ENCODE results near the gene MELTF.

The MELTF gene

DNA sequence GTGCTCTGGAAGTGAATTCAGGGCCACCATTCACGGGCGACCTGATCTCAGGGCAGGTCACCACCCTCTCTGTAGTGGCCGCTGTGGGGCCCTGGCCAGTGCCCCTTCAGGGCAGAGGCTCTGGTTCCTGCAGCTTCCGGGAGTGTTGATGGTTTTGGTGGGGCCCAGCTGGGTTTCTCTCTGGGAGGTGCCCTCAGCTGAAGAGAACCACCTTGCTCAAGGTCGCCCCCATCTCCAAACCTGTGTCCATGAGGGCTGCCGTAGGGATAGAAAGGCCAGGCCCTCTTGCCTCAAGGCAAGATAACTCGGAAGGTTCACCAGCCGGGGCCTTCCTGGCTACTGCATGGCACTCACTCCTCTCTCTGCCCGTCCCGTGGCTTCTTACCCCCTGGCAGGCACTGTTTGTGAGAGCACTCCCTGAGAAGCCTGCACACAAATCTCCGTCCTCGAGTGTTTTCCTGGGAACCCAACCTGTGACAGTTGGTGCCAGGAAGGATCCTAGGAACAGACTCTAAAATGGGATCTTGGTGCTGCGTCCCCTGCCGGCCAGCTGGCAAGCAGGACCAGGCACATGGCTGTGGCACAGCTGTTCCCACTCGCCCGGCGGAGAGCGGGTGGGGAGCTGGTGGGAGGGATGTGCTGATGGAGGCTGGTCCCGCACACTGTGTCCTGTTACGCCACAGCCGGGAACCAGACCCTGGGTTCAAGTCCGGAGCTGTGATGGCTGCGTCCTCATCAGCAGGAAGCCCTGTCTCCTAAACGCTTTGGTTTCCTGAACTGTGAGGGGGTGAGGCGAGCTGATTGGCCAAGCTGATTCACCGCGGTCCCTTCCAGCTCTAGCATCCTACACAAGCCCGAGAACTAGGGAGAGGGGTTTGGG is 37.8 kb downstream of the MELTF start:
- DNase-seq: peak; percentile 17

DNA sequence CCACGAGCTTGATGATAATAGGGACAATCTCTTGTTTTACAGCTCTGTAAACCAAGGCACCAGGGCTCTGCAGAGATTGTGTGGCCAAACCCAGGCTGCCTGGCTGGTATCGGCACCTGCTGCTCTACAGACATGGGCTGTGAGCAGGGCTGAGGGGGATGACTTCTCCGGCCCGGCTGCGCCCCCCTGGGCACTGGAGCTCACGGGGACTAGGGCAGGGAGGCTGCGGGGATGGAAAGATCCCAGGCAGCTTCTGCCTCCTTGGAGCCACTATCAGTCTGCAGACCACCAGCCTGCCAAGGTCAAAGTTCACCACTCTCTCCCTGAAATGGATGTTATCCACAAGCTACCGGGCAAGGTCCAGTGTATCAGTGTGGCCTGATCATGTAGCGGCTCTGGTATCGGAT is 39.0 kb downstream of the MELTF start:
- DNase-seq: peak; percentile 10

DNA sequence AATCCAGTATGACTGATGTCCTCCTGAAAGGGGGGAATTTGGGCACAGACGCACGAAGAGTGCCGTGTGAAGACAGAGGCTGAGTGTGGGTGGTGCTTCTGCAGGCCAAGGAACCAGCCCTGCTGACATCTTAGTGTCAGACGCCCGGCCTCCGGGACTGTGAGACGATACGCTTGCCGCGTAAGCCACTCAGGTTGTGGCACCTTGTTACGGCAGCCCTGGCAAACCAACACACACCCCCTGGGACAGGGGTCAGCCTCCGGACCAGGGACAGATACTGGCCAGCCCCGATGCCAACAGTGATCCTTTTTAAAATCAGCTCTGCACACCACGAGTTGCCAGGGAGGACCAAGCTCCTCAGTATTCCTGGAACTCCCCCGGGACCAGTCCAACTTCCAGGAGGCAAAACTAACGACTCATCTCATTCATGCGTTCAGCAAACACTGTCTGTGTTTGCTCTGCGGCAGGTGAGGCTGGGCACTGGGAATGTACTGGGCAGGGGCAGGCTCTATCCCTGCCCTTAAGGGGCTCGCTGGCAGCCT is 39.8 kb downstream of the MELTF start:
- peak; percentile 18 for DNase-seq

DNA sequence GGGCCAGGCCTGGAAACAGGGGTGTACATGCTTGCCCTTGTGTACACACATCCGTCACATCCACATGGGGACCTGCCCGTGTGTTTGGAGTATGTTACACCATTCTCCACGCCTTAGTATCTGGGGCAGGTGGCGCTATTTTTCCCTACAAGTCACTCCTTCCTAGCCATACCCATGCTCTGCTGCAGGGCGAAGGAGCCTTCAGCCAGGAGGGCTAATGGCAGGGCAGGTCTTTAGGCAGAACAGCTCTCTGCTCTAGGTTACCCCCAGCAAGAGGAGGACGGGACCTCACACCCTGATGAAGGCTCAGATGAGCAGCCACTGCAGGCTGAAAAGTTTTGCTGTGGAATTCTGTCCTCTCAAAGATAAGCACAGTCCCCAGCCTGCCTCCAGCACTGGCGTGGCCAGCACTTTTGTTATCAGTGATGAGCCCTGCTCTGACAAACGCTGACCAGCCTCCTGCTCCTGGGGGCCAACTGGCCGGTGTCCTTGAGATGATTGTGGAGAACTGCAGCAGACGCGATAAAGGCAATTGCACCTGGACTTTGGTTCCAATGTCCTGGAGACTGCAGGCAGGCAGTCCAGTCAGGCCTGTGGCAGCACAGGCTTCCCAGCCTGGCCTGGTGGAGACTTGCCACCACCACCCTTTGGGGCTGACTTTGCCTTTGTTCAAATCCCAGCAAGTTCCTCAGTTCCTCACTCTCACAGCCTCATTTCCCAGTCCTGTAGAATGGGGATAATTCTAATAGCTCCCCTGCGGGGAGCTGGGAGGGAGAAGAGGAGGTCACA is 41.2 kb downstream of the MELTF start:
- peak; percentile 9 for DNase-seq

DNA sequence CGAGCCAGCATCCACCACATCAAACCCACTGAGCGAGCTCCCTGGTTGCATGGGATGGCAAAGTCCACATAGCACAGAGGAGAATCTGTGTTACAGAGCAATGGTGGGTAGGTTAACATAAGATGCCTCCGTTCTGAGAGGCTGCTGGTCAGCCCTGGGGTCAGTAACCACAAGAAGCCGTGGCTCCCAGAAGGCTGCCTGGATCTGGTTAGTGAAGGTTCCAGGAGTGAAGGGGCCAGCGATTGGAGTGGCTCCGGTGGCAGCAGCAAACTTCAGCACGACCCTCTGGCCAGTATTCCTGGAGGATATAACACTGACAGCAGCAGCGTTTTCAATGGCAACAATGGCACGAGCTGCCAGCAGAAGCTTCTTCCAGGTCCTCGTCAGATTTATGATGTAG is 42.6 kb downstream of the MELTF start:
- DNase-seq: peak; percentile 2

DNA sequence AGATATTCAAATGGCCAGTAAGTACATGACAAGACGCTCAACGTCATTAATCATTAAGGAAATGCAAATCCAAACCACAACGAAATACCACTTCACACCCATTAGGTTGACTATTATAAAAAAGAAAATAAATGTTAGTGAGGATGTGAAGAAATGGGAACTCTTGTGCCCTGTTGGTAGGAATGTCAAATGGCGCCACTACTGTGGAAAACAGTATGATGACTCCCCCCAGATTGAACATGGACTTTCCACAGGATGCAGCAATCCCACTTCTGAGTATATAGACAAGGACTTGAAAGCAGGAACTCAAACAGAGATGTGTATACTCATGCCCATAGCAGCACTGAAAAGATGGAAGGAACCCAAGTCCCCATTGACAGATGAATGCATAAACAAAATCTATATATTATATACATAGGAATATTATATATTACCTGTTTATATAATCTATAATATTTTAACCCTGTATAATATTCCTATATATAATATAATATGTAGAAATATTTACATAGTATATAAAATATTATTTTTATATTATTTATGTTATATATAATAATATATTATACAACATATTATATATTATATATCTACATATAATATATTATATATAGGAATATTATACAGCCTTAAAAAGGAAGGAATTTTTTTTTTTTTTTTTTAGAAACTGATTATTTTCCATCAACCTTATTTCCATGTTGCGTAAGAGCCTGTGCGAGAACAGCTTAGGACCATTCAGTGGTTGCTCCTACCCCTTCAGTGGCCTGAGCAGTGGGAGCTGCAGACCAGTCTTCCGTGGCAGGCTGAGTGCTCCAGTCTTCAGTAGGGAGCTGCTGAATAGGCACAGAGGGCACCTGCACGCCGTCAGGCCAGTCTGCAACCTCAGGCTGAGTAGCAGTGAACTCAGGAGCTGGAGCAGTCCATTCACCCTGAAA is 43.4 kb downstream of the MELTF start:
- DNase-seq: peak; percentile 6

DNA sequence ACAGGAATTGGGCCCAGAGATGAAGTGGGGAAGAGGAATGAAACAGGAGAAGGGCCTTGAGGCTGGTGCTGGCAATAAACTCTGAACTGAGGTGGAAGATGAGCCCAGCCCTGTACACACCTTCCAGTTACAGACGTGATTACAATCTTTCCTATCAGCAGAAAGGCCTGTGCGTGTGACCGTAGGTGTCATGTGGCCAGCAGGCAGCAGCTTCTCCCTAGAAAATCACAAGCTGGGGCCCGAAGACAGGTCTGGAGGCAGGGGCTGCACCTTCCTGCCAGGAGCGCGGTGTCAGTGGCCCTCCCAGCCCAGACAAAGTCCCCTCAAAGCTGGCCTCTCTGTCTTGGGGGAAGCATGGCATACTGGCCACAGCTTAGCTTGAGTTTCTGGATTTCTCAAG is 44.3 kb downstream of the MELTF start:
- DNase-seq: no peak

DNA sequence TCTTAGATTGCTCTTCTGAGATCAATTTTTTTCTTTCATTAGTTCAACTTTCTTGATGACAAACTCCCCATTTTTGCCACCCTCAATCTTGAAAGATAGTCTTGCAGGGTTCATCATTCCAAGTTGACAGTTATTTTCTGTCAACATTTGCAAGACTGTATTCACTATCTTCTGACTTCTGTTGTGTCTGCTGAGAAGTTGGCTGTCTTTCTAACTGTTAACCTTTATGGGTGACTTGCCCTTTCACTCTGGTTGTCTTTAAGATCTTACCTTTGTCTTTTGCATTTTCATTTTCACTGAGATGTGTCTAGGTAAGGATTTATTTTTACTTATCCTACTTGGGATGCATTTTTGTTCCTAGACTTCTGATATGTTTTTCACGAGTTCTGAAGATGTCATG is 46.4 kb downstream of the MELTF start:
- DNase-seq: no peak

DNA sequence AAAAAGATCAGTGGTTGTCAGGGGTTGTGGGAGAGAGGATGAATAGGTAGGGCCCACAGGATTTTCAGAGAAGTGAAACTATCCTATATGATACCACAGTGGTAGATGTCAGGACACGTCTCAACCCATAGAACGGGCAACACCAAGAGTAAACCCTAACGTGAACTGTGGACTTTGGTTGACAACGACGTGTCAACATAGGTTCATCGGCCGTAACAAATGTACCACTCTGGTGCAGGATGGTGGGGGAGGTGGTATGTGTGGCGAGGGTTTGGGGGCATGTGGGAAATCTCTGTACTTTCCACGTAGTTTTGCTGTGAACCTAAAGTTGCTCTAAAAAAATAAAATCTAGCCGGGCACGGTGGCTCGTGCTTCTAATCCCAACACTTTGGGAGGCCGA is 48.0 kb downstream of the MELTF start:
- DNase-seq: no peak

DNA sequence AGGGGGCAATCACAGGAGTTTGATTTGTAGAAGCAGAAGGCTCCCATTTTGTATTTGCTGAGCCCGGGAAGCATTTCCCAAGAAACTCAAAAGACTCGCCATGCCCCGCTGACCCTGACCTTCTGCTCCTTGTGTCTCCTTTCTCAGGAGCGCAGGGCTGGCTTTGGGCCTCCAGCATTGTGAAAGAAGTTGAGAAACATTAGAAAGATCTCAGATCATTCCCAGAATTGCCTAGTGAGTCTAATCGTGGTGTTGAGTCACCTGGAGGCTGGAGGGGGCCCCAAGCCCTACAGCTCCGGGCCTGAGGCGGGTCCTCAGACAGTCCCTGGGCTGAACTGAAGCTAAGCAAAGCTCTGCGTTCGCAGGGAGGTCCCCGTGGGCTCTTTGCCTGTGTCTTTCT is 50.1 kb downstream of the MELTF start:
- DNase-seq: no peak

DNA sequence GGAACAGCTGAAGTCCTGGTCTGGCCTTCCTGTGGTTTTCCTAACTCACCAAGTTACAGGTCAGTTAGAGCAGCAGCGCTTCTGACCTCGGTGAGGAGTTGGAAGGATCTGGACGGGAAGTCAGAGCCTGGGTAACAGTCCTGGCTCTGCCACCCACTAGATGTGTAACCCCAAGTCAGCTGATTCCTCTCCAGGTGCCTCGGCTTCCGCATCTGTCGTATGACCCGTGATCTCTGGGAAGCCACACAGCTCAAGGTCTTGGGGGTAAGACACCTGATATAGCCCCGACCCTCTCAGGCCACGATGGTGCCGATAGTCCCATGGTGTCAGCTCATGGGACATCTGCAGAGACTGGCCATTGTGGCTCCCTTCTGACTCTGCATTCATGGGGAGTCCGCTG is 52.7 kb downstream of the MELTF start:
- no peak for DNase-seq

DNA sequence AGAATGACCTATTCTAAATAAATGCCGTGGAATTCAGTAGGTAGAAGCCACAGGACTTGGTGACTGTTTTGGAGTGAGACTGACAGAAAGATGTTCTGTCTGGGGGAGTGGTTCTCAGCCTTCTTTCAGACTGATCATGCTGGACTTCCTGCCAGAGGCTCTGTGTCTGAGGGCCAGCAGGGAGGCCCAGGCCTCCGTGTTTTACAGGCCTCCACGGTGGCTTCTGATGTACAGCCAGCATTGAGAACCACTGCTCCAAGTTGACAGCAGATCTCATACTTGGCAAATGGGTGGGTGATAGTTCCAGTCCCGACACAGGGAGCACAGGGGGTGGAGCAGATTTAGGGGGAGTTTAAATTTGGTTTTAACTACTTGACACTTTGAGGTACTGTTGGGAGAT is 54.3 kb downstream of the MELTF start:
- DNase-seq: no peak

DNA sequence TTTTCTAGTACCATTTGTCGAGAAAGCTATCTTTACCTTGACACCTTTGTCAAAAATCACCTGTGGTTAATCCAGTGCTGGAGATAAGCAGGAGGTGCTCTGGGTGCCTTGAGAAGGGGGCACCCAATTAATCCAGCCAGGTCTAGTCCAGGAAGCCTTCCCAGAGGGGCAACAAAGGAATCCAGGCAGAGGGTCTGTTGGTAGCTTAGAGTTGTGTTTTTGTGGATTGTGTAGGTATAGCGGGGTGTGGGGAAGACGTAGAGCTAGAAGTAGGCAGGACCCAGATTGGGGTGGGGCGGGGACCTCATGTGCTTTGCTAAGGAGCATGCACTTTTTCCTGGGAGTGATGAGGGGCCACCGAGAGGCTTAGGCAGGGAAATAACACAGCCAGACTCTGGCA is 55.0 kb downstream of the MELTF start:
- DNase-seq: no peak

DNA sequence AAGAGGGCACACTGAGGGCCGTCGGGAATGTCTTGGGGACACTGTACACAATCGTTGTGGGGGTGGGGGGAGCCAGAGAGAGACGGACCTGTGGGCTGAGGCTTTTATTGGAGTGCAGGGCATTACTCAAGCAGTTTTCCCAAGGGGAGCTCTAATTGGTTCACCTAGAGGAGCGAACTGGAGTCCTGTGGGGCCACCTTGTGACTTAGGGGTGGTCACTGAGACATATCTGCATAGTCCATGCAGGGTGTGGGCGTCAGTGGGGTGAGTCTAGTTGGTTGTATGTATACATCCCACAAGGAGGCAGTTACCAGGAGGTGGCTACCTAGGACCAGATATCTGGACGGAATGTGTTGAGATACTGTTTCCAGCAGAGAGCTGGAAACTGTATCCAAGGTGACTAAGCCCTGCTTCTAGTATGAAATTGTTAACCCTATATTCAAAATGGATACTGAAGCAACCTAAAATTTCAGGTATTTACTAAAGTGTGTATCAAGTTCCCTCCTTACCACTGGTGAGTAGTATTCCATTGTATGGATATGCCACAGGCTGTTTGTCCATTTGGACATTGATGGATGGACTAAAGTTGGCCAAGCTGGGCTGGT is 58.4 kb downstream of the MELTF start:
- DNase-seq: no peak

DNA sequence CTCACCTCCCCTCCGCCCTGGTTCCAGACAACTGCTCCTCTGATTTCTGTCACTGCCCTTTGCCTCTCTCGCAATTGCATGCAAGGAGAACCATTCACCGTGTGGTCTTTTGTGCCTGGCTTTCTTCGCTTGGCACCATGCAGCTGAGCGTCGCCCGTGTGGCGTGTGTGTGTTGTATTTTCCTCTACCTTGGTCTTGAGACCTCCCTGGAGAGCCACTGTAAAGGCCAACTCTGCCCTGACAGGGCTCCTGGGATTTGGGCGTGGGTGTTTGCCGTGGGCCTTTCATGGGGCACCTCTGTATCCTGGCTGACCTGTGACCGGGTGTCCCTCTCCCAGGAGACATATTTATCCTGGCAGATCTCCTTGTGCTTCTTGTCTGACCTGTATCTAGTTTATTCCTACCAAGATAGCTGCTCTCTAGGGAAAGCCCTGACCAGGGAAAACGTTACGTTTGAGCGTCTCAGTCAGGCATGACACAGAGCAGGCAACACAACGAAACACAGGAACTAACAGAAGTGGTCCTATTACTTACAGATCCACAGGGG is 59.0 kb downstream of the MELTF start:
- DNase-seq: no peak

DNA sequence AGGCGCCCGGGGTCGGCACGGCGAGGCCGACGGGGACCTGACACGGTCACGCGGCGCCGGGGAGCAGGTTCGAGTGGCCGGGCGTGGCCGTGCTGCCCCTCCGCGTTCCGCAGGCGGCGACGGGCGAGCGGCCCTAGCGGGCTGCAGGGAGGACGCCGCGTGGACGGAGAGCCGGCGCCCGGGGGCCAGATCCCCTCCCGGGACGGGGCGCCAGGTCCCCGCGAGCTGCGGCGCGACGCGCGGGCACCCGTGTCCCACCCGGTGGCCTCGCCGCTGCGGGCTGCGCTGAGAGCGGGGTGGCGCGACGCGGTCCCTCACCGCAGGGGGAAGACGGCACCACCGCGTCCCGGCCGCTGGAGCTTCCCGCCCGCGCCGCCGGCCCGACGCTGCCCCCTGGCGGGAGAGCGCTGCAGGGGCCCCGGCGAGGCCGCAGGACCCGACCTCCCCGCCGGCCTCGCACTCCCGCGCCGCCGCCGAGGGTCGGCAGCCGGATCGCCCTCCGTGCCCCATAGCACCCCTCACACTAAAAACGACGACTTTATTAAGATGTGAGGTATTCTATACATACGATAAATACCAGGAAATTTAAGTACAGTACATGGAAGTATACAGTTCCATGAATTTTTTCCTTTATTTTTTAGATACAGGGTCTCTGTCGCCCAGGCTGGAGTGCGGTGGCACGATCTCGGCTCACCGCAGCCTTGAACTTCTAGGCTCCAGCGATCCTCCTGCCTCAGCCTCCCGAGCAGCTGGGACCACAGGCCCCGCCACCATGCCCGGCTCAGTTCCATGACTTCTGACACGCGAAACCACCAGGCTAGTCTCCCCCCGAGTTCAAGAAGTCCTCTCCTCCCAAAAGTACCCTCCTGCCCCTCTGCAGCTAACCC is 59.7 kb downstream of the MELTF start:
- DNase-seq: peak; percentile 67

DNA sequence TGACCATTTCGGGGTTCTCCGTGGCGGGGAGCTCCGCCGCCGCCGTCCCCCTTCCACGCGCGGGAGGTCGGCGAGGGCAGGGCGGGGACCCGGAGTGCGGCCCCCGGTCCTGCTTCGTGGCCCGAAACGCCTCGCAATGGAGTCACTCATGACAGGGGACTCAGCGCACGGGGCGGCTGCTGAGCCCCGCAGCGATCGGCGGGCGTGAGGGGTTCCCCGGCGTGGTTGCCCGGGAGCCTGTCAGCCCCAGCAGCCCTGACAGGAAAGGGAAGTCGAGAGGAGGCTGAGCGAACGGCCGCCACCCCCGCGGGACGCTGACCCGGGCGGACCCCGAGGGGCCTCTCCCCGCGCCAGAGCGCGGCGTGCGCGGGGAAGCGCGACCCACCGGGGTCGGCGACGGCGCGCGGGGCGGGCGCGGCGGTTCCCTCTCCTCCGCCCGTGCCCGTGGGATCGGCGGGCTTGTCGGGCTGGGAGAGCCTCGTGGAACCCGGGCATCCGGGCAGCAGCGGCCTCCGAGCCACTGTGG is 60.4 kb downstream of the MELTF start:
- DNase-seq: no peak

DNA sequence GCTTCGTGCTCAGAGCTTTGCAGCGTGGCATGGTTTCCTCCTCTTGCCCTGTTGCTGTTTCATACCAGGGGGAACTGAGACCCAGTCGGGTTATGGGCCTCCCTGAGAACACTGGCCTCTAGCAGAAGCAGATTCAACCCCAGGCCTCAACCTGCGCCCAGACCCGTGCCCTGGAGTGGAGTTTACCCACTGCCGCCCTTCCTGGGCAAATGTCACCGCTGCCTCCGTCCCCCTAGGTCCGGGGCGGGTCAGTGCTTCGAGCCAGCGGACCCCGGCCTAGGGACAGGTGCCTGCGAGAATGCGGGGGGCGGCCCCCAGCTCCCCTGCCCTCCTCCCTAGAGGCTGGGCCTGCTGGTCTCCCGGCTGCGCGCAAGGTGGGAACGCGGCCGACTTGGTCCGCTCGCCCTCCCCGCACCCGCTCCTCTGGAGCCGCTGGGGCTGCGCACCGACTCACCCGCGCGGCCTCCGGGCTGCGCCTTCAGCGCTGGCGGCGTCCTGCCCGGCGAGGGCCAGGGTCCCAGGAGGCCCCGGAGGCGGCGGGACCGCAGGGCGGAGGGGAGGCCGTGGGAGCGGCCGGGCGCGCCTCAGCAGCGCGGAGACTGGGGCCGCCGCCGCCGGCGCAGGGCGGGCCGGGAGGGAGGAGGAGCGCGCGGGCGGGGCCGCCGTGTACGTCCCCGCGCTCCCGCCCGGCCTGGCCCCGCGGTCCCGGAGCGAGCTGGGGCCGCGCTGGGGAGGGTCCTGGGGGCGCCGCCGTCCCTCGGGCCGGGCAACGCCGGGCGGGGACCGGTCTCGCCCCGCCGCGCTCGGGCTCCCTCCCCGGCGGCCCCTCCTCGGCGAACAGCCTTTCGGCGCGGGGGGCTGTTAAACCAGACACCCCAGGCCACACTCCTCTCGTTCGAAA is 61.1 kb downstream of the MELTF start, which contains the start of gene PIGZ:
Gene PIGZ, minus strand, starts transcription at position 601 of the 901 bp plus-strand sequence. CDS start 16,802 bp downstream, outside the sequence.
- no peak for DNase-seq

All from right hindlimb (tissue), 1 donor.